B cell (primary cell): ENCODE measurements around the gene UBE2O. TPM values are rescaled to one million over a fixed set of nuclear protein-coding genes. Genes with fewer than 3 reads are reported as not detected.

Source experiments
- ATAC-seq: fragments of 200-7000 bp; cut with Tn5 transposase; one replicate; pipeline ENCODE4 v1.10.0; 2021; ENCODE audit warnings: low read depth, mild to moderate bottlenecking, moderate number of reproducible peaks, moderate library complexity
- CTCF ChIA-PET: fragments of 350-600 bp; sonication (Branson Sonifier 250); formaldehyde crosslinking; loops from one replicate; lab custom pipeline; 2021; ENCODE audit warnings: antibody characterized with exemption, inconsistent platforms; lab: Charles Lee
- POLR2A ChIA-PET: fragments of 350-600 bp; sonication (Branson Sonifier 250); formaldehyde crosslinking; loops from one replicate; lab custom pipeline; 2021; ENCODE audit warnings: antibody characterized with exemption; lab: Charles Lee
- DNase-seq: peaks from one replicate; pipeline ENCODE4 v3.0.0; 2013
- H2AFZ ChIP-seq: 2 replicates; pipeline ENCODE4 v1.6.1; 2012; ENCODE audit warnings: mild to moderate bottlenecking, low read depth, low read length; ENCODE audit not compliant: insufficient read depth, poor library complexity, severe bottlenecking
- H3K27ac ChIP-seq, 2 donors: 1 replicate in 1 of 2; 2 replicates in 1 of 2; pipeline ENCODE4 v1.5.1; 2012 to 2013; ENCODE audit warnings: low read length in 2 of 2, mild to moderate bottlenecking in 2 of 2, moderate library complexity in 1 of 2
- H3K27me3 ChIP-seq, 4 experiments: fragments of 200-600 bp in 1 of 4; sonication (generic) in 1 of 4; replicated peaks in 1 of 4; 1 replicate in 2 of 4; 2 replicates in 2 of 4; pipeline versions ENCODE4 v1.6.1 to v1.7.0; 2013 to 2016; ENCODE audit warnings: low read length in 3 of 4, mild to moderate bottlenecking in 2 of 4, mixed read lengths in 1 of 4, moderate library complexity in 1 of 4; ENCODE audit not compliant: insufficient read depth in 4 of 4, control insufficient read depth in 3 of 4; ENCODE audit errors: control extremely low read depth in 1 of 4
- H3K36me3 ChIP-seq, 2 experiments: replicated peaks in 1 of 2; 1 replicate in 1 of 2; 2 replicates in 1 of 2; pipeline versions ENCODE4 v1.6.1 to v1.7.1; 2013; ENCODE audit warnings: low read length in 1 of 2; ENCODE audit not compliant: insufficient read depth in 2 of 2, control insufficient read depth in 1 of 2; ENCODE audit errors: control extremely low read depth in 1 of 2, extremely low read depth in 1 of 2
- H3K4me1 ChIP-seq, 2 donors: fragments of 200-600 bp in 1 of 2; sonication (generic) in 1 of 2; 1 replicate in 1 of 2; 2 replicates in 1 of 2; pipeline versions ENCODE4 v1.5.1 to v1.6.1; 2013 to 2017; ENCODE audit warnings: low read length in 2 of 2; ENCODE audit not compliant: control insufficient read depth in 2 of 2, insufficient read depth in 2 of 2
- H3K4me2 ChIP-seq: replicated peaks from 2 replicates; pipeline ENCODE3; 2012; ENCODE audit warnings: mild to moderate bottlenecking, low read depth, low read length; ENCODE audit not compliant: poor library complexity, severe bottlenecking
- H3K4me3 ChIP-seq, 5 experiments: fragments of 200-600 bp in 1 of 5; sonication (generic) in 1 of 5; 1 replicate in 3 of 5; 2 replicates in 2 of 5; pipeline versions ENCODE4 v1.5.1 to v1.7.0; 2011 to 2016; ENCODE audit warnings: low read length in 4 of 5, mild to moderate bottlenecking in 4 of 5, low read depth in 2 of 5, control low read depth in 1 of 5, moderate library complexity in 1 of 5; ENCODE audit not compliant: insufficient read depth in 1 of 5; ENCODE audit errors: control extremely low read depth in 1 of 5, extremely low read depth in 1 of 5
- H3K79me2 ChIP-seq: fragments of 200-600 bp; sonication (generic); one replicate; pipeline ENCODE4 v1.6.0; 2016; ENCODE audit warnings: low read length; ENCODE audit not compliant: control insufficient read depth, insufficient read depth
- H3K9ac ChIP-seq: fragments of 200-600 bp; sonication (generic); 2 replicates; pipeline ENCODE4 v1.6.1; 2017; ENCODE audit warnings: mild to moderate bottlenecking, low read length, moderate library complexity
- H3K9me3 ChIP-seq, 3 donors: one replicate each; pipeline versions ENCODE4 v1.6.1 to v1.7.1; 2013; ENCODE audit warnings: low read length in 2 of 3; ENCODE audit not compliant: control insufficient read depth in 2 of 3, insufficient read depth in 1 of 3; ENCODE audit errors: control extremely low read depth in 1 of 3
- H4K20me1 ChIP-seq: 2 replicates; pipeline ENCODE4 v1.6.0; 2012; ENCODE audit warnings: mild to moderate bottlenecking, low read length; ENCODE audit not compliant: insufficient read depth, control insufficient read depth, poor library complexity, severe bottlenecking
- H3K27ac Mint-ChIP-seq: one replicate; pipeline ENCODE4 v1.8.0; 2021; ENCODE audit warnings: mixed read lengths
- H3K27me3 Mint-ChIP-seq: one replicate; pipeline ENCODE4 v1.8.0; 2021; ENCODE audit warnings: mixed read lengths
- H3K4me1 Mint-ChIP-seq: one replicate; pipeline ENCODE4 v1.8.0; 2021; ENCODE audit warnings: mixed read lengths
- H3K4me3 Mint-ChIP-seq: one replicate; pipeline ENCODE4 v1.8.0; 2021; ENCODE audit warnings: mixed read lengths
- H3K9me3 Mint-ChIP-seq: one replicate; pipeline ENCODE4 v1.8.0; 2022; ENCODE audit warnings: mixed read lengths; ENCODE audit not compliant: insufficient read depth
- CTCF ChIP-seq: fragments of 200-600 bp; IDR thresholded peaks from one replicate; pipeline ENCODE4 v1.8.0; 2022; ENCODE audit warnings: antibody characterized with exemption, mild to moderate bottlenecking
- EZH2 ChIP-seq: IDR thresholded peaks from 2 replicates; pipeline ENCODE4 v1.6.1; 2012; ENCODE audit warnings: borderline replicate concordance, low read depth, mild to moderate bottlenecking, moderate library complexity, low read length; ENCODE audit not compliant: insufficient read depth, poor library complexity, severe bottlenecking
- WGBS: methylation state at CpG from one replicate; pipeline ENCODE4 v1.1.5; 2013; ENCODE audit warnings: missing lambda C conversion rate; ENCODE audit not compliant: insufficient coverage; 5-methylcytosine and 5-hydroxymethylcytosine counted together
- intact Hi-C: fragments of 100-400 bp; cut with micrococcal nuclease; formaldehyde crosslinking; loops from one replicate; pipeline ENCODE4 v1.10.0; 2022
- polyA plus RNA-seq: library from polyadenylated mRNA; depleted of rRNA; stranded (reverse); fragments of >200 nt; gene quantifications from 2 replicates; pipeline ENCODE4 v1.2.3, GENCODE V29; 2012
- total RNA-seq, 2 donors: library from RNA; stranded (reverse); fragments of 120-200 nt in 1 of 2; gene quantifications; 1 replicate in 1 of 2; 2 replicates in 1 of 2; pipeline versions ENCODE4 v1.2.3 to v1.2.4, GENCODE V29; 2013 to 2022

Gene UBE2O
- total and polyA plus RNA-seq, 2 donors (not counting 1 experiment from before 2014, with no cell fraction given) = 41.3 to 54.0 TPM

DNA sequence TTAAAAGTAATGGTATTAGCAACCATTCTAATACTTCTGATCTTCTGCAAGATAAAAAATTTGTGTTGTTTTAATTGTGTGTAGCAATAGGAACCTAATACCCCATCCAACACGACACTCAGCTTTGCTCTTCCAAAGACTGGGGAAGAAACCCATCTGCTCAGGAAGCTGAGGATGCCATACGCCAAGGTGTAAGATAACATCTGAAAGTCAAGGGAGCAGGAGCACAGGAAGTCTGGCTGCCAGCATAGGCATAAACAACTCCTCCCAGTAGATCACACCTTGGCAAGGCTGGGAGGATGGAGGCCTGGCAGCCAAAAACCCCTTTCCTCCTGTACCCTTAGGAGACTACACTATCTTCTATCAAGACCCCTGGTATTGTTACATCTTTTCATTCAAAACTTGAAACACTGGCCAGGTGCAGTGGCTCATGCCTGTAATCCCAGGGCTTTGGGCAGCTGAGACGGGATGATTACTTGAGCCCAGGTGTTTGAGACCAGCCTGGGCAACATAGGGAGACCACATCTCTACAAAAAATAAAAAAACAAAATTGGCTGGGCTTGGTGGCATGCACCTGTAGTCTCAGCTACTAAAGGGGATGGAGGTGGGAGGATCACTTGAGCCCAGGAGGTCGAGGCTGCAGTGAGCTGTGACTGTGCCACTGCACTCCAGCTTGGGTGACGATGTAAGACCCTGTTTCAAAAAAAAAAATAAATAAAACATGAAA, 74.2 kb downstream of the UBE2O start:
- intact Hi-C loops = no loop called here
- Histone ChIP-seq H3K4me2 (no peak overlapping the region), H3K79me2 (no peaks in the 10 kb centered on the region), H4K20me1 (no peaks in the 10 kb centered on the region), H3K27ac (no peak overlapping the region), H3K9ac (no peak overlapping the region), H3K4me3 (no peak overlapping the region), H3K9me3 (no peaks in the 10 kb centered on the region), H2AFZ (no peak overlapping the region), H3K36me3 (no peaks in the 10 kb centered on the region), H3K27me3 (peaks cover 0 to 18% (median 3%) of the 10 kb centered on the region in 4 experiments), H3K4me1 (peaks cover 12% of the 10 kb centered on the region in 2 donors)
- H3K4me1 Mint-ChIP-seq = peaks cover 7% of the 10 kb centered on the region
- ATAC-seq = no peak
- WGBS = 82% methylated on average over 2 of the region's 5 CpGs
- ChIA-PET POLR2A (no interaction called here), CTCF (interaction anchor here (0.7 to 1.7 kb wide), 2 partner anchors 14 to 75 kb away, joined by 4 to 5 read pairs; no protein-coding TSS in a partner anchor)
- TF ChIP-seq EZH2 = no peak
- no peak for TF ChIP-seq CTCF
- H3K9me3 Mint-ChIP-seq = no peaks in the 10 kb centered on the region
- H3K27ac Mint-ChIP-seq = no peak overlapping the region
- DNase-seq = no peak
- peaks cover 18% of the 10 kb centered on the region for H3K27me3 Mint-ChIP-seq
- no peak overlapping the region for H3K4me3 Mint-ChIP-seq
